Erythroblast (primary cell): ENCODE data around the gene FNIP2.

Source experiments
- GATA1 ChIP-seq: IDR thresholded peaks from 2 replicates; pipeline ENCODE4 v1.6.1; 2011; ENCODE audit warnings: low read depth, mild to moderate bottlenecking, control low read depth, low read length, moderate library complexity
- POLR2A ChIP-seq: IDR thresholded peaks from 2 replicates; pipeline ENCODE4 v1.6.1; 2011; ENCODE audit warnings: mild to moderate bottlenecking, low read length

GRCh38 chr4:158906073-158906472, 137.2 kb downstream of the FNIP2 start:
- TF ChIP-seq POLR2A (no peak), GATA1 (no peak)
